Pancreas (tissue), 10 donors: ENCODE measurements around the gene GRB10. TPM values are rescaled to one million over a fixed set of nuclear protein-coding genes. Genes with fewer than 3 reads are reported as not detected.

Experiments used
- ATAC-seq, 4 donors: fragments of 200-7000 bp; cut with Tn5 transposase; one replicate each; pipeline versions ENCODE4 v1.8.0 to v1.9.1; 2020; ENCODE audit warnings: mild to moderate bottlenecking in 4 of 4, moderate library complexity in 4 of 4
- DNase-seq, 6 donors: peaks; one replicate each; pipeline ENCODE4 v3.0.0-alpha.2; 2020
- FAIRE-seq: peaks from 2 replicates; lab custom pipeline; 2012; peaks lifted over from hg19 to GRCh38; lab: Jason Lieb, UNC
- H3K27ac ChIP-seq, 4 donors: fragments of 200-600 bp; sonication (generic); 1 replicate in 3 of 4; 2 replicates in 1 of 4; pipeline versions ENCODE4 v1.5.0 to v1.8.0; 2020
- H3K27me3 ChIP-seq, 4 donors: fragments of 200-600 bp; one replicate each; pipeline ENCODE4 v1.8.0; 2021
- H3K36me3 ChIP-seq, 3 donors: fragments of 200-600 bp; sonication (generic) in 1 of 3; one replicate each; pipeline versions ENCODE4 v1.5.0 to v1.8.0; 2020 to 2021
- H3K4me1 ChIP-seq, 3 donors: fragments of 200-600 bp; one replicate each; pipeline ENCODE4 v1.8.0; 2021
- H3K4me3 ChIP-seq, 4 donors: fragments of 200-600 bp; sonication (generic) in 2 of 4; one replicate each; pipeline versions ENCODE4 v1.5.0 to v1.8.0; 2020 to 2021
- H3K9me3 ChIP-seq, 4 donors: fragments of 200-600 bp; one replicate each; pipeline ENCODE4 v1.8.0; 2021
- CTCF ChIP-seq, 4 donors: fragments of 200-600 bp; sonication (generic) in 3 of 4; IDR thresholded peaks; one replicate each; pipeline versions ENCODE4 v1.5.0 to v1.8.0; 2021; ENCODE audit warnings: antibody characterized with exemption in 4 of 4
- WGBS, 2 donors: extraction: QIAGEN DNeasy Blood & Tissue Kit; methylation state at CpG; one replicate each; pipeline ENCODE4 v1.1.7; 2013; 5-methylcytosine and 5-hydroxymethylcytosine counted together
- intact Hi-C, 3 donors: fragments of 100-400 bp; cut with DNase I; formaldehyde crosslinking; loops; one replicate each; pipeline versions ENCODE4 v1.11.1 to v1.14.2; 2022
- polyA plus RNA-seq, 2 donors: library from polyadenylated mRNA; stranded (reverse); fragments of 200-250 nt; gene quantifications; one replicate each; pipeline ENCODE4 v1.2.3, GENCODE V29; 2013
- total RNA-seq, 6 donors: library from RNA; stranded (reverse); fragmentation: NEBNext Ultra II Directional in 4 of 6; extraction: Animal tissue kit (Norgen Biotek cat#: 25700) in 4 of 6; gene quantifications; one replicate each; pipeline versions ENCODE4 v1.2.1 to v1.2.4, GENCODE V29; 2021 to 2023
- donor health status: healthy with polysubstance abuse.
- donor health status: DM: no; HTN: no; CAD: no; lungs with moderate emphysema.
- donor health status: DM: no; HTN: no; CAD: no.
- donor health status: control.
- donor health status: control.
- donor health status: Bipolar disorder and iron deficiency.
- donor health status: DM: yes; HTN: yes; CAD: no.
- donor health status: DM: no; HTN: no; CAD: no.
- donor health status: DM: no; HTN: no; CAD: no.
- donor health status: DM: yes; HTN: yes; CAD: no.

Gene GRB10
- total and polyA plus RNA-seq, 8 donors = 69.9 to 199 (median 133) TPM

DNA sequence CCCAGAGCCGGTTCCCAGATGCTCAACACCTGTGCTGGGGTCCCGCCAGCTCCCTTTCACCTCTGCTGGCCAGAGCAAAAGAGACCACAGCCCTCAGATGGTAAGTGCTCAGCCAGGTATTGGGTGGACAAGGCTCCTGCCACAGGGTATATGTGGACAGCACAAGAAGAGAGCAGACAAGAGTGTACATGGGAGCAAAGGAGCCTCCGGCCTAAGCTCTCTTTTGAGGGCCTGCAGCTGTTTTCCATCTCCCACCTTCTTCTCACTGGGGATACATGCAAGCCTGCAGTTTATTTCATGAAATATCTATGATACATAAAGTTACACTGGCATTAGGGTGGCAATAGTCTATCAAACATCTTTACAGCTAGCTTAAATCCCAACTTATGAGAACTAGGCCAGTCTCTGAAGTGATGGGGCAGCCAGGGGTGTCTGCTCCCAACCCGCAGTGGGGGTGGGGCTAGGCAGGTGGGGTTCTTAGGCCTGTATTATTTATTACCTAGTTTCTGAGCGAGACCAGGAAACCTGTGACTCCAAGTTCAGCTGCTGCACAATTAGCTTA is 167.1 kb downstream of the GRB10 start:
- peaks cover 8 to 40% (median 31%) of the 10 kb centered on the region in 3 donors for H3K36me3 ChIP-seq

DNA sequence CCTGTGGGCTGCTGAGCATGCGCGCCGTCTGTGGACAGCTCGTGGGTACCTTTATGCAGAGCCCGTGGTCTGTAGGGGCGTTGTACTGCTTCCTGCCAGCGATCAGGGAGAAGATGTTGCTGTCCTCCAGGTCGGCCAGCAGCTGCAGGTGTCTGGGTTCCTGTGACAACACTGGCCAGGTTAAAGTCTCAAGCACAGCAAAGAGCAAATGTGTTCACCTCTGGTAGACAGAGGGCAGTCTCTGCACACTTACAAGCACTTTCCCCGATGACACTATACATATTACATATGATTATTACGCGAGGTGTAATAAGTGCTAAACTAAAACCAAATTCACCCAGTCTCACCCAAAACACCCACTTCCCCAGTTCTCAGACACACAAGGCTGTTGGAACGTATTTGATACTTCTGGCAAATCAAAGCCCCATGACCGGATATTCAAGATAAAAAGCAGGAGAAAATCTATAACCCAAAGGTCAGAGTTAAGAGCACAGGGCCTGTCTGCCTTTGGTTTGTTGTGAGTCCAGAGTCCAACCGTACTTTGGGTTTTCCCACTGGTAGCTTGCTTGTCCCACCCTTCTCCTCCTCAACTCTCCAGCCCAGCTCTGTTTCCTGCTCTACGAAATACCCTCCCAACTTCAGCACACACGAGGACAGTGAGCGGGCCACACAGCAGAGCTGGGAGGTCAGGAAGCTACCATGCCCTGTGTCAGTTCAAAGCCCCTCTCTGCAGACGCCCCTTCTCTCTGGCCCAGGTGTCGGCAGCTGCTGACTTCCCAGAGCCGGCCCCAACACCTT is 167.8 kb downstream of the GRB10 start:
- Histone ChIP-seq H3K4me1 (peaks cover 17 to 28% (median 27%) of the 10 kb centered on the region in 3 donors), H3K9me3 (no peaks in the 10 kb centered on the region), H3K4me3 (no peak overlapping the region), H3K27ac (peak overlapping the region in 2 of 4 donors; percentile 38 to 50), H3K27me3 (no peaks in the 10 kb centered on the region), H3K36me3 (peaks cover 8 to 46% (median 38%) of the 10 kb centered on the region in 3 donors)
- DNase-seq (peak in 3 of 6 donors; percentile 42 to 64 (median 51)), FAIRE-seq (no peak), ATAC-seq (peak; percentile 73 to 82 (median 80))
- WGBS, 2 donors = 28 to 33% methylated on average over 20 of the region's 20 CpGs
- no peak for TF ChIP-seq CTCF (IDR thresholded peaks at IDR 0.05)
- intact Hi-C loops = loop anchor here in 1 of 3 donors (10.0 kb wide), 1 partner anchor 540 kb away; no protein-coding TSS in a partner anchor

More for the DNA sequence above, 167.1 kb downstream of the GRB10 start:
- Histone ChIP-seq H3K27me3 (no peaks in the 10 kb centered on the region), H3K27ac (peak overlapping the region in 2 of 4 donors; percentile 38 to 50), H3K9me3 (no peaks in the 10 kb centered on the region), H3K4me1 (peaks cover 20 to 28% (median 27%) of the 10 kb centered on the region in 3 donors), H3K4me3 (no peak overlapping the region)
- peak in 3 of 6 donors; percentile 43 to 71 (median 67) for DNase-seq
- intact Hi-C loops = loop anchor here in 1 of 3 donors (10.0 kb wide), 1 partner anchor 539 kb away; no protein-coding TSS in a partner anchor
- FAIRE-seq = no peak
- peak in 2 of 4 donors; percentile 39 to 49 for ATAC-seq
- 50 to 56% methylated on average over 5 of the region's 5 CpGs for WGBS, 2 donors
- TF ChIP-seq CTCF (IDR thresholded peaks at IDR 0.05) = no peak

- 84 to 92% methylated on average over 8 of the region's 8 CpGs for WGBS, 2 donors
These were observed 169.2 kb downstream of the GRB10 start for GRCh38 chr7:50613473-50613872.

GRCh38 chr7:50612704-50613103 is 170.0 kb downstream of the GRB10 start:
- DNase-seq = no peak
- no peaks in the 10 kb centered on the region for H3K27me3 ChIP-seq
- intact Hi-C loops = loop anchor here in 1 of 3 donors (10.0 kb wide), 1 partner anchor 542 kb away; no protein-coding TSS in a partner anchor
- no peaks in the 10 kb centered on the region for H3K9me3 ChIP-seq
- H3K4me1 ChIP-seq = peaks cover 17 to 21% (median 20%) of the 10 kb centered on the region in 3 donors
- no peak for FAIRE-seq
- H3K36me3 ChIP-seq = peaks cover 8 to 48% (median 42%) of the 10 kb centered on the region in 3 donors
- no peak for ATAC-seq
- H3K4me3 ChIP-seq = no peak overlapping the region
- TF ChIP-seq CTCF (IDR thresholded peaks at IDR 0.05) = no peak
- WGBS, 2 donors = 90 to 91% methylated on average over 5 of the region's 5 CpGs
- no peak overlapping the region for H3K27ac ChIP-seq

More at GRCh38 chr7:50613473-50613872, 169.2 kb downstream of the GRB10 start:
- Histone ChIP-seq H3K27ac (no peak overlapping the region), H3K27me3 (no peaks in the 10 kb centered on the region), H3K4me3 (no peak overlapping the region), H3K4me1 (peaks cover 17 to 26% (median 26%) of the 10 kb centered on the region in 3 donors), H3K36me3 (peaks cover 8 to 46% (median 42%) of the 10 kb centered on the region in 3 donors), H3K9me3 (no peaks in the 10 kb centered on the region)
- no peak for TF ChIP-seq CTCF (IDR thresholded peaks at IDR 0.05)
- no peak for DNase-seq
- ATAC-seq = no peak
- FAIRE-seq = no peak
- intact Hi-C loops = loop anchor here in 1 of 3 donors (10.0 kb wide), 1 partner anchor 541 kb away; no protein-coding TSS in a partner anchor
